Prostate gland (tissue), 2 donors: ENCODE measurements around the gene CYTIP.

Experiments used
- POLR2A ChIP-seq: fragments of 450-650 bp; IDR thresholded peaks from one replicate; pipeline ENCODE4 v1.6.1; 2016; ENCODE audit warnings: antibody characterized with exemption, mild to moderate bottlenecking
- POLR2AphosphoS5 ChIP-seq: sonication (generic); formaldehyde crosslinking; IDR thresholded peaks from one replicate; pipeline ENCODE4 v1.6.1; 2017; ENCODE audit warnings: antibody characterized with exemption
- TF ChIP-seq, protein P1 (sequence below), 4 experiments: fragments of 200-600 bp in 2 of 4; fragments of 450-650 bp in 2 of 4; sonication (generic) in 2 of 4; IDR thresholded peaks; 1 replicate in 3 of 4; 2 replicates in 1 of 4; pipeline ENCODE4 v1.5.1; 2016 to 2019; ENCODE audit warnings: antibody characterized with exemption in 4 of 4, mild to moderate bottlenecking in 2 of 4, moderate library complexity in 2 of 4

DNA sequence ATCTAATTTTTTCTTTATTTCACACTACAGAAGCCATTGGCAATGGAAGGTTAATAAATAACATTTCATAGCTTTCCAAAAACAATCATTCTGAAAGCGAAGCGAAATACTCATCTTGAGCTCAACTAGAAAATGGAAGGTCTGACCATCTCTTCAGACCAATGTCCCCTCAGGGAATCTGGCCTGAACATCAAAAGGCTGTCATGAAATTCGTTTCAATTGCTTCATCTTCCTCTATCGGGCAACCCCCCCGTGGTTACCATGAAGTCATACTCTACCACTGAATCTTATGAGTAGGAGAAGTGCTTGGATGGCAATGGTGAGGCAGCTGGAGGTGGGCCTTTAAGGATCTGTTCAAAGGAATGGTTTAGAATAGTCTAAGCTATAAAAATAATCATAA lies 22.9 kb upstream of the CYTIP start:
- TF ChIP-seq, protein P1, sequence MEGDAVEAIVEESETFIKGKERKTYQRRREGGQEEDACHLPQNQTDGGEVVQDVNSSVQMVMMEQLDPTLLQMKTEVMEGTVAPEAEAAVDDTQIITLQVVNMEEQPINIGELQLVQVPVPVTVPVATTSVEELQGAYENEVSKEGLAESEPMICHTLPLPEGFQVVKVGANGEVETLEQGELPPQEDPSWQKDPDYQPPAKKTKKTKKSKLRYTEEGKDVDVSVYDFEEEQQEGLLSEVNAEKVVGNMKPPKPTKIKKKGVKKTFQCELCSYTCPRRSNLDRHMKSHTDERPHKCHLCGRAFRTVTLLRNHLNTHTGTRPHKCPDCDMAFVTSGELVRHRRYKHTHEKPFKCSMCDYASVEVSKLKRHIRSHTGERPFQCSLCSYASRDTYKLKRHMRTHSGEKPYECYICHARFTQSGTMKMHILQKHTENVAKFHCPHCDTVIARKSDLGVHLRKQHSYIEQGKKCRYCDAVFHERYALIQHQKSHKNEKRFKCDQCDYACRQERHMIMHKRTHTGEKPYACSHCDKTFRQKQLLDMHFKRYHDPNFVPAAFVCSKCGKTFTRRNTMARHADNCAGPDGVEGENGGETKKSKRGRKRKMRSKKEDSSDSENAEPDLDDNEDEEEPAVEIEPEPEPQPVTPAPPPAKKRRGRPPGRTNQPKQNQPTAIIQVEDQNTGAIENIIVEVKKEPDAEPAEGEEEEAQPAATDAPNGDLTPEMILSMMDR (IDR thresholded peaks at IDR 0.05), result no peak
- TF ChIP-seq POLR2A (no peak), POLR2AphosphoS5 (no peak)
